Spinal cord (tissue), 10 donors: ENCODE measurements around the gene CDK5. TPM values are rescaled to one million over a fixed set of nuclear protein-coding genes. Genes with fewer than 3 reads are reported as not detected.

Source experiments
- DNase-seq, 6 donors: peaks; one replicate each; pipeline versions ENCODE4 v3.0.0 to v3.0.0-alpha.2; 2013 to 2015; ENCODE audit warnings: low spot score in 6 of 6, low read depth in 4 of 6
- H3K27ac ChIP-seq: one replicate; pipeline ENCODE4 v1.5.1; 2013; ENCODE audit warnings: low read depth, low read length, control low read depth
- H3K27me3 ChIP-seq: one replicate; pipeline ENCODE4 v1.6.1; 2013; ENCODE audit warnings: low read length; ENCODE audit not compliant: control insufficient read depth, insufficient read depth
- H3K36me3 ChIP-seq: one replicate; pipeline ENCODE4 v1.6.1; 2013; ENCODE audit warnings: low read length; ENCODE audit not compliant: control insufficient read depth, insufficient read depth
- H3K4me1 ChIP-seq: one replicate; pipeline ENCODE4 v1.6.1; 2013; ENCODE audit warnings: low read length; ENCODE audit not compliant: control insufficient read depth, insufficient read depth
- H3K4me3 ChIP-seq: one replicate; pipeline ENCODE4 v1.5.1; 2013; ENCODE audit warnings: low read depth, low read length, control low read depth
- H3K9me3 ChIP-seq: one replicate; pipeline ENCODE4 v1.6.1; 2013; ENCODE audit warnings: low read length; ENCODE audit not compliant: control insufficient read depth, insufficient read depth
- WGBS: methylation state at CpG from one replicate; pipeline ENCODE4 v1.1.5; 2013; ENCODE audit warnings: missing lambda C conversion rate; ENCODE audit not compliant: insufficient coverage; 5-methylcytosine and 5-hydroxymethylcytosine counted together
- polyA plus RNA-seq, 2 donors: library from polyadenylated mRNA; unstranded; fragments of 120-200 nt; gene quantifications; one replicate each; pipeline ENCODE4 v1.2.1, GENCODE V29; 2013; ENCODE audit not compliant: insufficient read length in 2 of 2
- total RNA-seq, 2 donors: library from RNA; depleted of rRNA in 1 of 2; stranded (reverse); fragments of 120-200 nt in 1 of 2; fragments of >200 nt in 1 of 2; gene quantifications; one replicate each; pipeline versions ENCODE4 v1.2.3 to v1.2.4, GENCODE V29; 2013 to 2014
- donor health status: healthy.

The CDK5 gene
- total and polyA plus RNA-seq, 4 donors: 33.3 to 94.3 (median 64.8) TPM

- Histone ChIP-seq H3K4me1 (peaks cover 38% of the 10 kb centered on the region), H3K27me3 (peaks cover 32% of the 10 kb centered on the region), H3K4me3 (peak overlapping the region; percentile 31), H3K27ac (no peak overlapping the region), H3K9me3 (no peaks in the 10 kb centered on the region), H3K36me3 (peaks cover 3% of the 10 kb centered on the region)
- DNase-seq: peak in 2 of 6 donors; percentile 81 to 83
- WGBS: under 1% methylated on average over 76 of the region's 82 CpGs
Measured at GRCh38 chr7:151018421-151019129, 39.1 kb downstream of the CDK5 start.

- Histone ChIP-seq H3K27me3 (peaks cover 33% of the 10 kb centered on the region), H3K36me3 (peaks cover 3% of the 10 kb centered on the region), H3K4me3 (peak overlapping the region; percentile 31), H3K27ac (no peak overlapping the region), H3K9me3 (no peaks in the 10 kb centered on the region), H3K4me1 (peaks cover 43% of the 10 kb centered on the region)
- 4% methylated on average over 30 of the region's 34 CpGs for WGBS
- DNase-seq: peak in 5 of 6 donors; percentile 45 to 90 (median 56)
Measured at GRCh38 chr7:151017953-151018420, 39.7 kb downstream of the CDK5 start.

DNA sequence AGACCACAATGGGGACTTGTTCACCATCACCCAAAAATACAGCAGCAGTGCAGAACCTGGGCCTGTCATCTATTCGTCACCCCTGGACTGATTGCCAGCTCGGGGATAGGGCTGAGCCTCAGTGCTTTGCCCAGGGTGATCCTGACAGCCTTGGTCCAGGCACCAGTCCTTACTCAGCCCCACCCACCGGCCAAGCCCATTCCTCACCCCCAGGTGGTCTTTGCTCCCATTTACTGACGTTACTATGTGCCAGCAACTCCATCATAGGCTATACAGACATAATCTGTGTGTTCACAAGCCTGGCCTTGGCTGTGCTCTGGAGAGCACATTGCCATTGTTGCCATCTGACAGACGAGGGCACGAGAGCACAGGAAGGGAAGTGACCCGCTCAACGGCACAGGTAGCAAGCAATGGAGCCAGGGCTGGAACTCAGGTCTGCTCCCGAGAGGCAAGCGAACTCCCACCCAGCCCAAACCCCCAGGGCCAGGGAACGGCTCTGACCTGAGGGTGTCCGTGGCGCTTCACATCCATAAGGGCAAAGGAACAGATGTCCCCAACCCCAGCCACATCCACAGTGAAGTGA lies 40.2 kb downstream of the CDK5 start:
- H3K27ac ChIP-seq: no peak overlapping the region
- H3K36me3 ChIP-seq: peaks cover 3% of the 10 kb centered on the region
- peaks cover 48% of the 10 kb centered on the region for H3K4me1 ChIP-seq
- no peak for DNase-seq
- H3K4me3 ChIP-seq: peak overlapping the region; percentile 31
- H3K9me3 ChIP-seq: no peaks in the 10 kb centered on the region
- peaks cover 35% of the 10 kb centered on the region for H3K27me3 ChIP-seq
- 57% methylated on average over 13 of the region's 13 CpGs for WGBS

GRCh38 chr7:151016942-151017341 lies 40.8 kb downstream of the CDK5 start:
- H3K27ac ChIP-seq: no peak overlapping the region
- peaks cover 52% of the 10 kb centered on the region for H3K4me1 ChIP-seq
- H3K36me3 ChIP-seq: peaks cover 7% of the 10 kb centered on the region
- H3K27me3 ChIP-seq: peaks cover 38% of the 10 kb centered on the region
- no peak overlapping the region for H3K4me3 ChIP-seq
- H3K9me3 ChIP-seq: no peaks in the 10 kb centered on the region
- DNase-seq: no peak
- 81% methylated on average over 15 of the region's 15 CpGs for WGBS

- H3K36me3 ChIP-seq: peaks cover 7% of the 10 kb centered on the region
- H3K27me3 ChIP-seq: peaks cover 38% of the 10 kb centered on the region
- no peak overlapping the region for H3K4me3 ChIP-seq
- DNase-seq: no peak
- H3K27ac ChIP-seq: no peak overlapping the region
- H3K4me1 ChIP-seq: peaks cover 52% of the 10 kb centered on the region
- 89% methylated on average over 7 of the region's 8 CpGs for WGBS
- no peaks in the 10 kb centered on the region for H3K9me3 ChIP-seq
Measured at GRCh38 chr7:151016505-151016904, 41.2 kb downstream of the CDK5 start.

- H3K9me3 ChIP-seq: no peaks in the 10 kb centered on the region
- H3K27me3 ChIP-seq: peaks cover 38% of the 10 kb centered on the region
- H3K4me3 ChIP-seq: no peak overlapping the region
- no peak for DNase-seq
- WGBS: 100% methylated on average over 4 of the region's 5 CpGs
- H3K36me3 ChIP-seq: peaks cover 7% of the 10 kb centered on the region
- H3K27ac ChIP-seq: no peak overlapping the region
- H3K4me1 ChIP-seq: peaks cover 52% of the 10 kb centered on the region
Measured at GRCh38 chr7:151015967-151016366, 41.7 kb downstream of the CDK5 start.

GRCh38 chr7:151014950-151015349 lies 42.7 kb downstream of the CDK5 start:
- no peak for DNase-seq
- Histone ChIP-seq H3K9me3 (no peaks in the 10 kb centered on the region), H3K27ac (no peak overlapping the region), H3K4me1 (peaks cover 57% of the 10 kb centered on the region), H3K27me3 (peaks cover 28% of the 10 kb centered on the region), H3K36me3 (peaks cover 8% of the 10 kb centered on the region), H3K4me3 (no peak overlapping the region)
- WGBS: 78% methylated on average over 8 of the region's 8 CpGs

DNA sequence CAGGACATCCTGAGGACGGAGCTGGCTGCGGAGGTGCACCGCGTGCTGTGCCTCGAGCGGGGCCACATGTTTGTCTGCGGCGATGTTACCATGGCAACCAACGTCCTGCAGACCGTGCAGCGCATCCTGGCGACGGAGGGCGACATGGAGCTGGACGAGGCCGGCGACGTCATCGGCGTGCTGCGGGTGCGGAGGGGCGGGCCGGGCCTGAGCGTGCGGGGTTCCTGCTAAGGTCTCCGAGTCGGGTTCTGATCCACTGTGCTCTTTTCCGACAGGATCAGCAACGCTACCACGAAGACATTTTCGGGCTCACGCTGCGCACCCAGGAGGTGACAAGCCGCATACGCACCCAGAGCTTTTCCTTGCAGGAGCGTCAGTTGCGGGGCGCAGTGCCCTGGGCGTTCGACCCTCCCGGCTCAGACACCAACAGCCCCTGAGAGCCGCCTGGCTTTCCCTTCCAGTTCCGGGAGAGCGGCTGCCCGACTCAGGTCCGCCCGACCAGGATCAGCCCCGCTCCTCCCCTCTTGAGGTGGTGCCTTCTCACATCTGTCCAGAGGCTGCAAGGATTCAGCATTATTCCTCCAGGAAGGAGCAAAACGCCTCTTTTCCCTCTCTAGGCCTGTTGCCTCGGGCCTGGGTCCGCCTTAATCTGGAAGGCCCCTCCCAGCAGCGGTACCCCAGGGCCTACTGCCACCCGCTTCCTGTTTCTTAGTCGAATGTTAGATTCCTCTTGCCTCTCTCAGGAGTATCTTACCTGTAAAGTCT lies 43.8 kb downstream of the CDK5 start:
- H3K9me3 ChIP-seq: no peaks in the 10 kb centered on the region
- H3K36me3 ChIP-seq: peaks cover 9% of the 10 kb centered on the region
- peak overlapping the region; percentile 61 for H3K27ac ChIP-seq
- H3K4me3 ChIP-seq: peak overlapping the region; percentile 40
- peak in 5 of 6 donors; percentile 76 to 98 (median 90) for DNase-seq
- H3K4me1 ChIP-seq: peaks cover 56% of the 10 kb centered on the region
- H3K27me3 ChIP-seq: peaks cover 18% of the 10 kb centered on the region
- WGBS: 3% methylated on average over 52 of the region's 55 CpGs

DNA sequence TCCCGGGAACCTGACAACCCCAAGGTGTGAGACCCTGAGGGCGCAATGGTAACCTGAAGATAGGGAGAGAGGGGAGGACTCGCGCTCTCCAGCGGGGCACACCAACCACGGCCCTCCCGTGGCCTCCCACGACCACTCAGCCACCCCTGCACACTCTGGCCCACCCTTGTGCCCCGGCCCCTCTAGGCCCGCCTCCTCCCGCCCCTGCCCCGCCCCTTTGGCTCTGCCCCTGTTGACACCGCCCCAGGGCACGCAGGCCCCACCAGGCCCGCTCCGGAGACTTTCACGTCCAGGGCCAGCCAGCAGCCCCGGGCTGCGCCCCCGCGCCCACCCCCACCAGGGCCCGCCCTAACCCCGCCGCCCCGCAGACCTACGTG lies 44.4 kb downstream of the CDK5 start:
- H3K27me3 ChIP-seq: peaks cover 15% of the 10 kb centered on the region
- peak overlapping the region; percentile 47 for H3K27ac ChIP-seq
- H3K9me3 ChIP-seq: no peaks in the 10 kb centered on the region
- peak overlapping the region; percentile 40 for H3K4me3 ChIP-seq
- H3K36me3 ChIP-seq: peaks cover 9% of the 10 kb centered on the region
- H3K4me1 ChIP-seq: peaks cover 58% of the 10 kb centered on the region
- DNase-seq: no peak
- under 1% methylated on average over 20 of the region's 26 CpGs for WGBS
